IMR-90 (cell line): Measurements from ENCODE around the gene SLC12A8. TPM values are rescaled to one million over a fixed set of nuclear protein-coding genes. Genes with fewer than 3 reads are reported as not detected.

ENCODE experiments used
- ATAC-seq: fragments of 200-7000 bp; cut with Tn5 transposase; 2 replicates; pipeline ENCODE4 v1.9.1; 2020; ENCODE audit warnings: low read depth, mild to moderate bottlenecking, moderate library complexity
- BruUV-seq: library from RNA; stranded (reverse); fragments of 400-500 nt; replicated peaks from 2 replicates; lab custom pipeline; 2021; lab: Mats Ljungman, UMichigan
- CTCF ChIA-PET: fragments of 300-600 bp; formaldehyde crosslinking; extraction: SDS; loops from one replicate; lab custom pipeline; 2021; ENCODE audit warnings: antibody characterized with exemption; lab: Yijun Ruan, JAX
- POLR2A ChIA-PET: fragments of 300-600 bp; sonication (Branson Sonifier 250); formaldehyde crosslinking; loops from one replicate; lab custom pipeline; 2022; ENCODE audit warnings: antibody characterized with exemption; ENCODE audit not compliant: unreplicated experiment; lab: Charles Lee
- DNase-seq: peaks from one replicate; pipeline ENCODE4 v3.0.0; 2013
- H2AFZ ChIP-seq: replicated peaks from 2 replicates; pipeline ENCODE3; 2013; ENCODE audit warnings: low read length, mild to moderate bottlenecking; ENCODE audit not compliant: poor library complexity
- H2AK5ac ChIP-seq: 2 replicates; pipeline ENCODE4 v1.6.1; 2013; ENCODE audit warnings: low read depth, low read length, inconsistent platforms
- H2AK9ac ChIP-seq: replicated peaks from 2 replicates; pipeline ENCODE3; 2013; ENCODE audit warnings: mild to moderate bottlenecking, low read depth, low read length, moderate library complexity; ENCODE audit not compliant: poor library complexity
- H2BK120ac ChIP-seq: 2 replicates; pipeline ENCODE4 v1.6.1; 2013; ENCODE audit warnings: low read depth, low read length, inconsistent platforms
- H2BK15ac ChIP-seq: 3 replicates; pipeline ENCODE4 v1.6.1; 2013; ENCODE audit warnings: low read depth, low read length, inconsistent platforms
- H2BK20ac ChIP-seq: 2 replicates; pipeline ENCODE4 v1.6.1; 2013; ENCODE audit warnings: low read depth, mild to moderate bottlenecking, inconsistent platforms, low read length, moderate library complexity
- H2BK5ac ChIP-seq: 2 replicates; pipeline ENCODE4 v1.6.1; 2013; ENCODE audit warnings: mild to moderate bottlenecking, low read depth, low read length, inconsistent platforms; ENCODE audit not compliant: poor library complexity, severe bottlenecking
- H3K14ac ChIP-seq: replicated peaks from 2 replicates; pipeline ENCODE4 v1.6.1; 2013; ENCODE audit warnings: low read depth, low read length, inconsistent platforms
- H3K18ac ChIP-seq: 2 replicates; pipeline ENCODE4 v1.6.1; 2013; ENCODE audit warnings: low read depth, low read length, control low read depth
- H3K23ac ChIP-seq: 2 replicates; pipeline ENCODE4 v1.6.1; 2013; ENCODE audit warnings: low read depth, low read length, inconsistent platforms
- H3K27ac ChIP-seq: 2 replicates; pipeline ENCODE4 v1.5.1; 2013; ENCODE audit warnings: mild to moderate bottlenecking, control low read depth, low read length; ENCODE audit not compliant: insufficient read depth
- H3K27me3 ChIP-seq: 2 replicates; pipeline ENCODE4 v1.6.1; 2013; ENCODE audit warnings: low read length; ENCODE audit not compliant: control insufficient read depth, insufficient read depth
- H3K36me3 ChIP-seq: 2 replicates; pipeline ENCODE4 v1.6.1; 2013; ENCODE audit warnings: low read length, mixed read lengths; ENCODE audit not compliant: control insufficient read depth, insufficient read depth
- H3K4ac ChIP-seq: 2 replicates; pipeline ENCODE4 v1.6.1; 2013; ENCODE audit warnings: low read depth, low read length, inconsistent platforms
- H3K4me1 ChIP-seq: 2 replicates; pipeline ENCODE4 v1.6.1; 2013; ENCODE audit warnings: low read length, mixed read lengths; ENCODE audit not compliant: control insufficient read depth, insufficient read depth
- H3K4me2 ChIP-seq: 2 replicates; pipeline ENCODE4 v1.6.1; 2013; ENCODE audit warnings: low read depth, mild to moderate bottlenecking, control low read depth, low read length, moderate library complexity
- H3K4me3 ChIP-seq: 2 replicates; pipeline ENCODE4 v1.5.1; 2013; ENCODE audit warnings: low read depth, mild to moderate bottlenecking, control low read depth, low read length, moderate library complexity; ENCODE audit not compliant: insufficient read depth
- H3K56ac ChIP-seq: 2 replicates; pipeline ENCODE4 v1.6.1; 2013; ENCODE audit warnings: low read length, inconsistent platforms; ENCODE audit not compliant: insufficient read depth; ENCODE audit errors: extremely low read depth
- H3K79me1 ChIP-seq, 2 experiments: 2 replicates each; pipeline ENCODE4 v1.6.1; 2013; ENCODE audit warnings: low read length in 2 of 2, inconsistent platforms in 1 of 2, low read depth in 1 of 2
- H3K9ac ChIP-seq: 2 replicates; pipeline ENCODE4 v1.6.1; 2013; ENCODE audit warnings: low read depth, low read length, control low read depth
- H3K9me1 ChIP-seq: 2 replicates; pipeline ENCODE4 v1.6.1; 2013; ENCODE audit warnings: low read length, inconsistent platforms; ENCODE audit not compliant: insufficient read depth
- H3K9me3 ChIP-seq: 2 replicates; pipeline ENCODE4 v1.6.1; 2013; ENCODE audit warnings: low read length; ENCODE audit not compliant: control insufficient read depth, insufficient read depth
- H4K20me1 ChIP-seq: 2 replicates; pipeline ENCODE4 v1.6.1; 2013; ENCODE audit warnings: low read length, inconsistent platforms; ENCODE audit not compliant: insufficient read depth
- H4K5ac ChIP-seq: 2 replicates; pipeline ENCODE4 v1.6.1; 2013; ENCODE audit warnings: mild to moderate bottlenecking, low read depth, low read length, control low read depth
- H4K8ac ChIP-seq, 2 experiments: 2 replicates each; pipeline ENCODE4 v1.6.1; 2013; ENCODE audit warnings: low read depth in 2 of 2, low read length in 2 of 2, control low read depth in 1 of 2, inconsistent platforms in 1 of 2
- H4K91ac ChIP-seq: 2 replicates; pipeline ENCODE4 v1.6.1; 2013; ENCODE audit warnings: low read depth, low read length, inconsistent platforms; ENCODE audit not compliant: insufficient read depth
- BHLHE40 ChIP-seq: fragments of 150-350 bp; IDR thresholded peaks from 2 replicates; pipeline ENCODE4 v1.6.1; 2016; ENCODE audit warnings: mild to moderate bottlenecking, low read depth, low read length
- CEBPB ChIP-seq: IDR thresholded peaks from 2 replicates; pipeline ENCODE4 v1.6.1; 2012; ENCODE audit warnings: low read depth, low read length, improper control_type of control experiment
- CHD1 ChIP-seq: IDR thresholded peaks from 2 replicates; pipeline ENCODE4 v1.6.1; 2012; ENCODE audit warnings: low read depth, low read length, improper control_type of control experiment
- CTCF ChIP-seq: conservative IDR thresholded peaks from 2 replicates; pipeline ENCODE4 v1.5.1; 2012; ENCODE audit warnings: mild to moderate bottlenecking, low read depth, low read length, improper control_type of control experiment
- ELK1 ChIP-seq: fragments of 150-350 bp; IDR thresholded peaks from 2 replicates; pipeline ENCODE4 v1.6.1; 2016; ENCODE audit warnings: low read depth, mild to moderate bottlenecking, low read length, moderate library complexity, borderline replicate concordance
- FOS ChIP-seq: fragments of 150-350 bp; IDR thresholded peaks from 2 replicates; pipeline ENCODE4 v1.6.1; 2016; ENCODE audit warnings: low read depth, low read length
- MXI1 ChIP-seq: IDR thresholded peaks from 2 replicates; pipeline ENCODE4 v1.6.1; 2012; ENCODE audit warnings: low read depth, mild to moderate bottlenecking, low read length, moderate library complexity, borderline replicate concordance
- RAD21 ChIP-seq: IDR thresholded peaks from 2 replicates; pipeline ENCODE4 v1.6.1; 2012; ENCODE audit warnings: low read length, improper control_type of control experiment
- RCOR1 ChIP-seq: IDR thresholded peaks from 2 replicates; pipeline ENCODE4 v1.6.1; 2012; ENCODE audit warnings: mild to moderate bottlenecking, low read length, improper control_type of control experiment; ENCODE audit not compliant: insufficient replicate concordance
- RFX5 ChIP-seq: IDR thresholded peaks from 2 replicates; pipeline ENCODE4 v1.8.0; 2012; ENCODE audit warnings: low read depth, mild to moderate bottlenecking, low read length, moderate library complexity
- SMC3 ChIP-seq: fragments of 150-350 bp; IDR thresholded peaks from 2 replicates; pipeline ENCODE4 v1.6.1; 2016; ENCODE audit warnings: low read depth, mild to moderate bottlenecking, antibody characterized with exemption, low read length, moderate library complexity
- USF2 ChIP-seq: fragments of 150-350 bp; IDR thresholded peaks from 2 replicates; pipeline ENCODE4 v1.6.1; 2017; ENCODE audit warnings: mild to moderate bottlenecking, antibody characterized with exemption, low read length, low read depth
- WGBS, 2 experiments: methylation state at CpG; one replicate each; pipeline versions ENCODE4 v1.1.5 to v1.1.7; 2013; ENCODE audit warnings: missing lambda C conversion rate in 2 of 2; ENCODE audit not compliant: insufficient read length in 1 of 2; ENCODE audit errors: extremely low coverage in 2 of 2; 5-methylcytosine and 5-hydroxymethylcytosine counted together
- dilution Hi-C: fragments of 300-500 bp; cut with HindIII; formaldehyde crosslinking; loops from one replicate; pipeline ENCODE4 v1.14.3; 2018; ENCODE audit warnings: low sequenced_read_pairs; ENCODE audit not compliant: unreplicated experiment
- in situ Hi-C: fragments of 300-500 bp; cut with MboI; formaldehyde crosslinking; loops from 3 replicates; pipeline ENCODE4 v1.14.3; 2019; ENCODE audit warnings: low sequenced_read_pairs, inconsistent platforms, mixed read lengths
- intact Hi-C: fragments of 100-400 bp; cut with micrococcal nuclease; formaldehyde crosslinking; loops from 2 replicates; pipeline ENCODE4 v1.10.0; 2022
- polyA plus RNA-seq, 3 experiments: library from polyadenylated mRNA; depleted of rRNA; stranded (reverse); fragments of >200 nt; gene quantifications; 2 replicates each; pipeline ENCODE4 v1.2.3, GENCODE V29; 2012; ENCODE audit warnings: low replicate concordance in 1 of 3
- total RNA-seq: library from RNA; depleted of rRNA; stranded (reverse); fragments of >200 nt; gene quantifications from 2 replicates; pipeline ENCODE4 v1.2.3, GENCODE V29; 2012

SLC12A8 gene
- total and polyA plus RNA-seq, 2 of the 4 experiments (the other 2 are of a cell fraction), result 2.2 to 4.3 TPM

- no peaks in the 10 kb centered on the region for H3K36me3 ChIP-seq
- H4K91ac ChIP-seq, result no peak overlapping the region
- no peak overlapping the region for H2BK5ac ChIP-seq
- no peak overlapping the region for H3K27ac ChIP-seq
- BruUV-seq, result no TSS peak
- no peak; the same call in 1 of the 2 replicates for ATAC-seq
- no peak overlapping the region for H4K8ac ChIP-seq
- H3K4me3 ChIP-seq, result no peak overlapping the region
- dilution Hi-C loops, result no loop called here
- TF ChIP-seq CEBPB (no peak), RFX5 (no peak), BHLHE40 (no peak), SMC3 (no peak), CHD1 (no peak), RAD21 (no peak), USF2 (no peak), ELK1 (no peak), MXI1 (no peak), FOS (no peak), CTCF (no peak), RCOR1 (no peak)
- no peak overlapping the region for H3K9ac ChIP-seq
- no peak overlapping the region; the same call in 1 of the 2 replicates for H2BK120ac ChIP-seq
- no peaks in the 10 kb centered on the region; the same call in 1 of the 2 replicates for H3K9me3 ChIP-seq
- no CpG with 5 or more reads among the region's 3 CpGs for WGBS, 2 experiments
- no peaks in the 10 kb centered on the region for H3K79me1 ChIP-seq
- H3K18ac ChIP-seq, result peak overlapping the region; percentile 14; the same call in 1 of the 2 replicates
- no peak overlapping the region for H4K5ac ChIP-seq
- no peak overlapping the region for H2AFZ ChIP-seq
- no peak overlapping the region for H2AK9ac ChIP-seq
- ChIA-PET POLR2A (no interaction called here), CTCF (no interaction called here)
- H3K4me2 ChIP-seq, result no peak overlapping the region; the same call in 1 of the 2 replicates
- intact Hi-C loops, result no loop called here
- H3K14ac ChIP-seq, result no peak overlapping the region
- H3K4me1 ChIP-seq, result peaks cover 12% of the 10 kb centered on the region; the same call in 1 of the 2 replicates
- H3K9me1 ChIP-seq, result no peaks in the 10 kb centered on the region; the same call in 1 of the 2 replicates
- H2BK15ac ChIP-seq, result no peak overlapping the region
- peak overlapping the region; percentile 31; the same call in 1 of the 2 replicates for H2AK5ac ChIP-seq
- no peak overlapping the region for H3K23ac ChIP-seq
- no peak overlapping the region for H2BK20ac ChIP-seq
- H4K20me1 ChIP-seq, result no peaks in the 10 kb centered on the region
- in situ Hi-C loops, result no loop called here
- no peaks in the 10 kb centered on the region for H3K27me3 ChIP-seq
- no peak for DNase-seq
- H3K4ac ChIP-seq, result peak overlapping the region; percentile 22; the same call in 1 of the 2 replicates
- H3K56ac ChIP-seq, result no peak overlapping the region
Observed at GRCh38 chr3:125185805-125186204, 26.7 kb downstream of the SLC12A8 start.
